ENCODE results near the gene TUBB4B. TPM values are rescaled to one million over a fixed set of nuclear protein-coding genes. Genes with fewer than 3 reads are reported as not detected.

TUBB4B gene
- total RNA-seq (2012; rRNA removed) (236 and 237 TPM in 2 replicates), polyA plus RNA-seq (2012; rRNA removed) (529 and 613 TPM in 2 replicates), Bru-seq, nascent RNA (percentile 89 among the genes with signal in this experiment), BruChase-seq, experiment 1, labeled RNA remaining after a 6-hour chase (percentile 96 among the genes with signal in this experiment), BruChase-seq, experiment 2, labeled RNA remaining after a 2-hour chase (percentile 94 among the genes with signal in this experiment)
- 396 and 719 TPM in 2 replicates for polyA plus RNA-seq (2012; cell fraction: cytosol; rRNA removed)
- polyA plus RNA-seq (2012; cell fraction: nucleus; rRNA removed; ENCODE audit: low replicate concordance): 295 and 529 TPM in 2 replicates
- long read RNA-seq, transcript TUBB4B-201 (4 exons, 1,637 nt): major isoform, 141 of 454 reads
- long read RNA-seq, partial matches to known transcripts: 10 of 454 reads
- long read RNA-seq, other reads (novel, unspliced or antisense): 303 of 454 reads

GRCh38 chr9:137240841-137241489 is at the start of gene TUBB4B:
TSS of gene TUBB4B (plus strand) at chr9:137241287. CDS start at chr9:137241361, 74 bp downstream.
- dilution Hi-C loops (cut with HindIII; ENCODE audit: low sequenced_read_pairs, unreplicated experiment) (no loop called here), in situ Hi-C loops (cut with MboI; ENCODE audit: low sequenced_read_pairs) (no loop called here), intact Hi-C loops (cut with micrococcal nuclease) (no loop called here)
- Histone ChIP-seq H4K8ac (ENCODE audit: low read depth in 2 of 2, low read length in 2 of 2) (peak within 1 kb of the TSS; percentile 36 to 77; a peak in 2 of 4 replicates), H3K4me1 (ENCODE audit: control insufficient read depth, insufficient read depth, low read length) (peaks cover 9% of the 10 kb centered on the region; the same call in 1 of the 2 replicates), H3K79me1 (ENCODE audit: low read depth in 1 of 2, low read length in 2 of 2) (peaks cover 12 to 55% of the 10 kb centered on the region in 2 experiments; a peak in 3 of 4 replicates), H2BK20ac (ENCODE audit: low read depth, low read length) (no peak within 1 kb of the TSS), H2BK15ac (ENCODE audit: low read depth, low read length) (no peak within 1 kb of the TSS), H3K9me1 (ENCODE audit: insufficient read depth, low read length) (peaks cover 4% of the 10 kb centered on the region), H4K5ac (ENCODE audit: low read depth, low read length) (peak within 1 kb of the TSS; percentile 10), H3K4me2 (ENCODE audit: low read depth, low read length) (peak within 1 kb of the TSS; percentile 94), H3K9me3 (ENCODE audit: control insufficient read depth, insufficient read depth, low read length) (no peaks in the 10 kb centered on the region), H4K91ac (ENCODE audit: insufficient read depth, low read depth, low read length) (peak within 1 kb of the TSS; percentile 76), H3K4ac (ENCODE audit: low read depth, low read length) (peak within 1 kb of the TSS; percentile 87), H3K23ac (ENCODE audit: low read depth, low read length) (peak within 1 kb of the TSS; percentile 94), H2BK120ac (ENCODE audit: low read depth, low read length) (peak within 1 kb of the TSS; percentile 43), H3K56ac (ENCODE audit: extremely low read depth, insufficient read depth, low read length) (peak within 1 kb of the TSS; percentile 77), H2AFZ (replicated peaks; ENCODE audit: low read length, poor library complexity) (peak within 1 kb of the TSS; percentile 91), H2AK9ac (replicated peaks; ENCODE audit: low read depth, low read length, poor library complexity) (peak within 1 kb of the TSS; percentile 97), H2AK5ac (ENCODE audit: low read depth, low read length) (peak within 1 kb of the TSS; percentile 94), H3K27me3 (ENCODE audit: control insufficient read depth, insufficient read depth, low read length) (no peaks in the 10 kb centered on the region), H3K36me3 (ENCODE audit: control insufficient read depth, insufficient read depth, low read length) (peaks cover 19% of the 10 kb centered on the region), H2BK5ac (ENCODE audit: low read depth, low read length, poor library complexity, severe bottlenecking) (peak within 1 kb of the TSS; percentile 81), H3K27ac (ENCODE audit: insufficient read depth, low read length) (peak within 1 kb of the TSS; percentile 91), H3K18ac (ENCODE audit: low read depth, low read length) (no peak within 1 kb of the TSS; the same call in 1 of the 2 replicates), H3K14ac (replicated peaks; ENCODE audit: low read depth, low read length) (peak within 1 kb of the TSS; percentile 91), H4K20me1 (ENCODE audit: insufficient read depth, low read length) (peaks cover 38% of the 10 kb centered on the region), H3K9ac (ENCODE audit: low read depth, low read length) (peak within 1 kb of the TSS; percentile 90), H3K4me3 (ENCODE audit: insufficient read depth, low read depth, low read length) (peak within 1 kb of the TSS; percentile 59)
- ChIA-PET POLR2A (ENCODE audit: unreplicated experiment) (interaction anchor here (0.5 to 0.9 kb wide), 8 partner anchors 14 to 117 kb away, joined by 3 to 5 read pairs (median 4); partner anchors contain the start of genes NELFB and RNF208), CTCF (no interaction called here)
- WGBS, 2 experiments (ENCODE audit: extremely low coverage in 2 of 2, insufficient read length in 1 of 2): 1% methylated on average over 16 of the region's 67 CpGs; no CpG with 5 or more reads in 1 of the 2 experiments
- BruUV-seq (replicated peaks): no TSS peak
- TF ChIP-seq POLR2A (IDR thresholded peaks at IDR 0.05; ENCODE audit: low read depth, low read length) (peak; percentile 100), MXI1 (IDR thresholded peaks at IDR 0.05; ENCODE audit: borderline replicate concordance, low read depth, low read length) (peak; percentile 71; the same call in 1 of the 2 replicates), CHD1 (IDR thresholded peaks at IDR 0.05; ENCODE audit: low read depth, low read length) (peak; percentile 46; the same call in 1 of the 2 replicates), BHLHE40 (IDR thresholded peaks at IDR 0.05; ENCODE audit: low read depth, low read length) (no peak), MAZ (IDR thresholded peaks at IDR 0.05; ENCODE audit: borderline replicate concordance, low read depth, low read length) (no peak; the same call in 1 of the 2 replicates), FOS (IDR thresholded peaks at IDR 0.05; ENCODE audit: low read depth, low read length) (peak; percentile 93), RFX5 (IDR thresholded peaks at IDR 0.05; ENCODE audit: low read depth, low read length) (peak; percentile 5; the same call in 1 of the 2 replicates), RCOR1 (IDR thresholded peaks at IDR 0.05; ENCODE audit: insufficient replicate concordance, low read length) (no peak), MAFK (IDR thresholded peaks at IDR 0.05; ENCODE audit: low read depth, low read length) (no peak)
- TF ChIP-seq, protein P1, sequence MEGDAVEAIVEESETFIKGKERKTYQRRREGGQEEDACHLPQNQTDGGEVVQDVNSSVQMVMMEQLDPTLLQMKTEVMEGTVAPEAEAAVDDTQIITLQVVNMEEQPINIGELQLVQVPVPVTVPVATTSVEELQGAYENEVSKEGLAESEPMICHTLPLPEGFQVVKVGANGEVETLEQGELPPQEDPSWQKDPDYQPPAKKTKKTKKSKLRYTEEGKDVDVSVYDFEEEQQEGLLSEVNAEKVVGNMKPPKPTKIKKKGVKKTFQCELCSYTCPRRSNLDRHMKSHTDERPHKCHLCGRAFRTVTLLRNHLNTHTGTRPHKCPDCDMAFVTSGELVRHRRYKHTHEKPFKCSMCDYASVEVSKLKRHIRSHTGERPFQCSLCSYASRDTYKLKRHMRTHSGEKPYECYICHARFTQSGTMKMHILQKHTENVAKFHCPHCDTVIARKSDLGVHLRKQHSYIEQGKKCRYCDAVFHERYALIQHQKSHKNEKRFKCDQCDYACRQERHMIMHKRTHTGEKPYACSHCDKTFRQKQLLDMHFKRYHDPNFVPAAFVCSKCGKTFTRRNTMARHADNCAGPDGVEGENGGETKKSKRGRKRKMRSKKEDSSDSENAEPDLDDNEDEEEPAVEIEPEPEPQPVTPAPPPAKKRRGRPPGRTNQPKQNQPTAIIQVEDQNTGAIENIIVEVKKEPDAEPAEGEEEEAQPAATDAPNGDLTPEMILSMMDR (conservative IDR thresholded peaks at IDR 0.05; ENCODE audit: low read depth, low read length): 0 out of 2 replicates have a peak, but pooled peaks have one; percentile 5
- TF ChIP-seq, protein P2, sequence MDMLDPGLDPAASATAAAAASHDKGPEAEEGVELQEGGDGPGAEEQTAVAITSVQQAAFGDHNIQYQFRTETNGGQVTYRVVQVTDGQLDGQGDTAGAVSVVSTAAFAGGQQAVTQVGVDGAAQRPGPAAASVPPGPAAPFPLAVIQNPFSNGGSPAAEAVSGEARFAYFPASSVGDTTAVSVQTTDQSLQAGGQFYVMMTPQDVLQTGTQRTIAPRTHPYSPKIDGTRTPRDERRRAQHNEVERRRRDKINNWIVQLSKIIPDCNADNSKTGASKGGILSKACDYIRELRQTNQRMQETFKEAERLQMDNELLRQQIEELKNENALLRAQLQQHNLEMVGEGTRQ (IDR thresholded peaks at IDR 0.05; ENCODE audit: low read depth, low read length): peak; percentile 8; the same call in 1 of the 2 replicates
- ATAC-seq (ENCODE audit: low read depth) (peak; percentile 81), DNase-seq (peak; percentile 100)

Data from IMR-90 (cell line).